ENCODE data around the gene PPARD. TPM values are rescaled to one million over a fixed set of nuclear protein-coding genes. Genes with fewer than 3 reads are reported as not detected.

The PPARD gene
- total and polyA plus RNA-seq, 2 of the 13 experiments (the other 11 are each of a cell fraction or from before 2014, with no cell fraction given), result 6.1 to 13.3 TPM

GRCh38 chr6:35474131-35474941, 132.0 kb downstream of the PPARD start (continued):
- TF ChIP-seq POLR2A (IDR thresholded peaks at IDR 0.05; ENCODE audit: insufficient read depth in 1 of 2, low read depth in 2 of 2, low read length in 2 of 2) (peak in 1 of 2 experiments; percentile 65; a peak in 2 of 4 replicates), AGO1 (IDR thresholded peaks at IDR 0.05; ENCODE audit: low read depth, low read length, poor library complexity, severe bottlenecking) (peak; percentile 86), ZBTB1 (CRISPR knock-in tag; IDR thresholded peaks at IDR 0.05; ENCODE audit: borderline replicate concordance) (no peak), AGO2 (optimal IDR thresholded peaks at IDR 0.05; ENCODE audit: low read depth, low read length) (peak; percentile 95), POLR2AphosphoS2 (IDR thresholded peaks at IDR 0.05; ENCODE audit: low read depth, low read length) (peak; percentile 46; the same call in 1 of the 2 replicates), SSRP1 (CRISPR knock-in tag; IDR thresholded peaks at IDR 0.05) (no peak), NFKB2 (CRISPR knock-in tag; IDR thresholded peaks at IDR 0.05; ENCODE audit: borderline replicate concordance) (0 out of 2 replicates have a peak, but pooled peaks have one; percentile 1), U2AF2 (IDR thresholded peaks at IDR 0.05; ENCODE audit: low read depth, low read length) (no peak), POGK (CRISPR knock-in tag; conservative IDR thresholded peaks at IDR 0.05) (no peak), ZNF737 (CRISPR knock-in tag; IDR thresholded peaks at IDR 0.05; ENCODE audit: borderline replicate concordance) (no peak), RBM39 (IDR thresholded peaks at IDR 0.05; ENCODE audit: low read depth, low read length, poor library complexity, severe bottlenecking) (peak; percentile 64), PAWR (CRISPR knock-in tag; IDR thresholded peaks at IDR 0.05; ENCODE audit: borderline replicate concordance) (no peak), ZNF430 (CRISPR knock-in tag; IDR thresholded peaks at IDR 0.05) (no peak)

All from HepG2 (cell line).